ENCODE measurements around the gene CALY.
"Not testable (repeated sequence)": the region's sequence is repeated elsewhere in the genome, so short reads cannot be mapped to it uniquely, and the experiment has no call there.

Gene CALY

DNA sequence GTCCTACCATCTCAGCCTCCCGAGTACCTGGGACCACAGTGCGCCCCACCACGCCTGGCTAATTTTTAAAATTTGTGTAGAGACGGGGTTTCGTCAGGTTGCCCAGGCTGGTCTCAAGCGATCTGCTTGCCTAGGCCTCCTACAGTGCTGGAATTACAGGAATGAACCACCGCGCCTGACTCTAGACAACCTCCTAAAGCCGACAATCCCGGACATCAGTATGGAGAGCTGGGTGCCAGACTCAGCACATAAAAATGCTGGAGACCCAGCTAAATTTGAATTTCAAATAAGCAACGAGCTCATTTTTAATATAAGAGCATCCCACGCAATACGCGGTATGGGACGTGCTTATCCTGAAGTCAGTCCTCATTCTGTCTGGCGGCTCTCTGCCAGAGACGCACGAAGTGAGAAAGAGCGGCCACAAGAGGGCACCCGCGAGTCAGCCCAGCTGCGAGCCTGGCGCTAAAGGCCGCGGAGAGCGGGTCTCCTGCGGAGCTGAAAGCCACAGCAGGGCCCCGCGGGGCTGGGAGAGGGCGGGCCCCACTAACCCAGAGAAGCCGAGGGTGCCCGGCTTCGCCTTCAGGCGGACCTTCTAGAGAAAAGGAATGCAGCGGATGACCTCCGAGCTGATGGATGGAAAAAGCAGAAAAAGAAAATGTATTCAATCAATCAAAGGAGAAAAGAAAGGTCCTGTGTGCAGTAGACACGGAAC, 7.0 kb downstream of the CALY start:
- DNase-seq (ENCODE audit: low spot score), result peak; percentile 92

DNA sequence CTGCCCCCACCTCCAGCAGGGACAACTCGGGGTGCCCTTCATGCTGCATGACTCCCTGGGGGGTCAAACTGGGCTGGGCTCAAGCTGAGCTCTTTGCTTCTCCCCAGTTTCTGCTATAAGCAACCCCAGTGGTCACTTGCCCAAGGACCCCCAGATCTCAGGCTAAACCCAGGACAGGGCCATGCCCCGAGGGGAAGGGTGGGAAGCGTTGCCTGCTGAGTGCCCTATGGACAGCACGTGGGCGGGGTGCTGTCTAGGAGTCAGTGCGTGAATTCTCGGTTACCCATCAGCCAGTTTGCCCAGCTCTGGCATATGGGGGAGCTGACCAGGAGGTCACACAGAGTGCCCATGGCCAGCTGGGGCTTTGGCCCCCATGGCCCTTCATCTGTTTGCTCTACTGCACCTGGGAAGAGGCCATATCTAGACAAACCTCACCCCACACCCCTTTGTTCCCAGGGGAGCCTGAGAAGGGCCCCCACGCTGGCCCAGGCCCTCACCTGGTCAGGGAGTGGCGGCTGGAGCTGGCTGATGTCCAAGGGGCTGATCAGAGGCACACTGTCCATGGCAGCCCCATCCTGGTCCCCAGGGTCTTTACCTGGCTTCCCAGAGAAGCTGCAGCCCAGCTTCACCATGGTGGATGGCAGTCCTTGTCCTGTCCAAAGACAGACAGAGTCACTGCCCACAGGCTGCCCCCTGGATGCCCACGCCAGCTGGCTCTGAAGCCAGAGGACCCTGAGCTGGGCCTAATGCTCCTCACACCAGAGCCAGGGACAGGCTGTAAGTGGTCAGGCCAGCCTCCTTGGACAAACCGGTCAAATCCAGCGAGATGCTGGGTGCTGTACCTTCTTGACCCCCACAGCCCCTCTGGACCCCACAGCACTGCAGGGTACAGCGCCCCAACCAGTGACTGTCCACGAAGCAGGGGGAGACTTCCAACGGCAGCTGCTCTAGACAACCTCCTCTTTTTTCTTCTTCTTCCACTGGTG, 8.0 kb downstream of the CALY start:
- no peak for DNase-seq (ENCODE audit: low spot score)

DNA sequence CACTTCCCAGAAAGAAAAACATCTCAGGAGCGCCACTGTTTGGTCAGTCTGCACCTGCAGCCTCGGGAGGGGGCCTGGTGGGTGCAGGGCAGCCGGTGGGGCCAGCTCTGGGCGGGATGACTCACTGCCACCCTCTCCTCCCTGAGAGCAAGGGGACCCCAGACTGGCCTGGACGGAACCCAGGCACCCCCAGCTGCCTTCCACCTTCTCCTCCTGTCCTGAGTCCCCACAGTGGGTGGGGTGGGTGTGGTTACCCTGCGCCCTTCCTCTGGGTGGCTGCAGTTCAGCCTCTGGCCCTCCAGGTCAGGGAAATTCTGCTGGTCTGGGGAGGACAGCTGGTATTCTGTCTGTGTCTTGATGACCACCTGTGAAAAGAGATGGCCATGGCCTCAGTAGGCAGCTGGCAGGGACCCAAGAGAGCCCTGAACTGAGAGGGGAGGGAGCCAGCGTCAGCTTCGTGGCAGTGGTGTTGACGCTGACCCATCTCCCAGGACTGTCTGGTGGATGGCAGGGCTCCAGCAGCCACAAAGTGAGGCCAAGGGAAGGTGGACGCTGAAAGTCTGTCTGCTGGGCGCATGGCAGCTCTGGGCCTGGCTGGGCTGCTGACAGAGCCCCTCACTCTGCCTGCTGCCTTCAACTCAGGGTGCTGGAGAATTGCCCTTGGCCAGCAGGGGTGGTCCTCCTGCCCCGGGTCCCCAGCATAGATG, 8.9 kb downstream of the CALY start:
- peak; percentile 48 for DNase-seq (ENCODE audit: low spot score)

DNA sequence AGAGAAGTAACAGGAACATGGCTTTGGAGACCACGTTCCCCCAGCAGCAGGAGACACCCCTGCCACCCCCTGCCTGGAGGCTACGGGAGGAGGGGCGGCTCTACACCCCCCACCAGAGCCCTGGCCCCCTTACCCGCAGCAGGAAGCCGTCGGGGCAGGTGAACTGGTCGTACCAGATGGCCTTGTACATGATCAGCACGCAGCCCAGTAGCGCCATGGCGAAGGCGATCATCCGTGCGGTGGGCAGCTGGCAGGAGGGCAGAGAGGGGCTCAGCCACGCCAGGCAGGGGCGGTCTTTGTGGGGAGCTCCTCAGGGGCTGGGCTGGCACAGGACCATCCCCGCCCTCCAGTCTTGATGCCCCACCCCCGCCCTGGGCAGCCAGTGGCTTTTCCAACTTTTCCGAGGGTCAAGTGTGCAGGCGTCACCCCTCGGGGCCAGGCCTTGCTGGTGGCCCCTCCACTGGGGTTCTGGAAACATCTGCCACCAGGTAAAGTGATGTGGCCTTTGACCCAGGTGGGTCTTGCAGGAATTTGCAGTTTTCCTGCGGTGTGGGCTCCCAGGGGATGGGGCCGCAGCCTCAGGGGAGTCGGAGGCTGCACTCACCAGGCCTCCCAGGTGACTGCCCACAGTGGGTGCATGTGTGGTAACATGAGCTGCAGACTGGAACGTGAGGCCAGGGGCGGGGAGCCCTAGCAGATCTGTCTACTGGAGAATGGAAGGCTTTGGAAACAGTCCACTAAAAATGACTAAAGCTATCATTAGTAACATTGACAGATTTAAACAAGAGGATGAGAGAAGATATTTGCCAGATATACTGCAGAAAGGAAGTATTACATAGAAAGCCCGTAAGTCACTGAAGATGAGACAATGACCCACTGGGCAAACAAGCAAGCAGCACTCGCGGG, 9.7 kb downstream of the CALY start:
- no peak for DNase-seq (ENCODE audit: low spot score)

DNA sequence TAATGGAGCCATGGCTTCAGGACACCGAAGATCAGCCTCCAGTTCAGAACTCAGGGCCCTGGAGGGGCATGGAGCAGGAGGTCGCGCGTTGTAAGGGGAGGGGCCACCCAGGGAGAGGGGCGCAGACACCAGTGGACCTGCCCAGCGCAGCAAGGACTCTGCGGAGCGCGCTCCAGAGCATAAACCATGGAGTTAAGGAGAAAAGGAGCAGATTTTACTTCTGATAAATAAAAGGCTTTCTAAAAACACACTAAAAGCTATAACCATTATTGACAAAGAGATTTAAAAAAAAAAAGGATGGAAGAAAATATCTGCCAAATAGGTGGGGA, 10.5 kb downstream of the CALY start:
- peak; percentile 27 for DNase-seq (ENCODE audit: low spot score)

DNA sequence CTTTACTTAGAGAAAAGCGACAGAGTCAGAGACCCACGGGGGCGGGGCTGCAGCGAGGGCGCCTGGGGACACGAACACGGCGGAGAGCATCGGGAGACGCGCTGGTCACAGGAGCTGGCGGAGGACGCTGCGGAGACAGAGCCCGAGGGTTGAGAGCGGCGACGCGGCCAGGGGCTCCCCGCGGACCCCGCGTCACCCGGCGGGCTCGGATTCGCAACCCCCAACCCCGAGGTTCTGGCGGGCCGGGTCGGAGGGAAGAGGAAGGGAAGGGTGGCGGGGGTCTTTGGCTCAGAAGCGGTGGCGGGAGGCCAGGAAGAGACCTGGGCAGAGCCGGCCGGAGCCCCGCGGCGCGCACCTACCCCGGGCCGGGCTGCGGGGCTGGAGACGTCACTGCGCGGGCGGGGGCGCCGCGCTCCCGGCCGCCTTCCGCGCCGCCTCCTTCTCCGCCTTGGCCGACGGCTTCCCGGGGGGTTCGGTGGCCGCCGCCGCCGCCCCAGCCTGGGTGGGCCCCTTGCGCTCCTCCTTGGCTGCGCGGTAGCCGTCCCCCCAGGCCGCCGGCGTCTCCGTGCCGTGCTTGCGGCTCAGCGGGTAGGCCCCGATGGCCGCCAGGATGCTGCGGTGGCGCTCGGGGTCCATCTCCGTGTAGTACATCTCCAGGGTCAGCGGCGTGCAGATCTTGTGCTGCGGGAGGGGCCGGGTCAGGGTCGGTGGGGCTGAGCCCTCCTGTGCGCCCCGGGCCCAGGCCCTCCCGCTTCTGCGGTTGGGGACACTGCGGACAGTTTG, 11.1 kb downstream of the CALY start:
- no peak for DNase-seq (ENCODE audit: low spot score)

DNA sequence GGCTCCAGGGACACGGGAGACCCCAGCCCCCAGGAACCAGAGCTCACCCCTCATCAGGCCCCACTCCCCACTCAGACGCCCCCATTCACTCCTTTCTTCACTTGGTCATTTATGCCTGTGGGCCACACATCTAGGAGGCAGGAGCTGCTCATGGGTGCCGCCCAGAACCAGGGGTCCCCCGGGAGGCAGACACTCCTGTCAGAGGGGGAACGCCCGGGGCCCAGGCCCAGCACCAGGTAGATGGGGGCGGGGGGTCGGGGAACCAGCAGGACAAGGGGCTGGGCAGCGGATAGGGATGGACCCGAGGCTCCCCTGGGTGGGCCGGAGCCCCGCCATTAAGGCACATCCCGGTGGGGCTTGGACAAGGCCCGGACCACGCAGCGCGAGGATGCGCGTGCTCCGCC, 11.8 kb downstream of the CALY start:
- DNase-seq (ENCODE audit: low spot score), result no peak

DNA sequence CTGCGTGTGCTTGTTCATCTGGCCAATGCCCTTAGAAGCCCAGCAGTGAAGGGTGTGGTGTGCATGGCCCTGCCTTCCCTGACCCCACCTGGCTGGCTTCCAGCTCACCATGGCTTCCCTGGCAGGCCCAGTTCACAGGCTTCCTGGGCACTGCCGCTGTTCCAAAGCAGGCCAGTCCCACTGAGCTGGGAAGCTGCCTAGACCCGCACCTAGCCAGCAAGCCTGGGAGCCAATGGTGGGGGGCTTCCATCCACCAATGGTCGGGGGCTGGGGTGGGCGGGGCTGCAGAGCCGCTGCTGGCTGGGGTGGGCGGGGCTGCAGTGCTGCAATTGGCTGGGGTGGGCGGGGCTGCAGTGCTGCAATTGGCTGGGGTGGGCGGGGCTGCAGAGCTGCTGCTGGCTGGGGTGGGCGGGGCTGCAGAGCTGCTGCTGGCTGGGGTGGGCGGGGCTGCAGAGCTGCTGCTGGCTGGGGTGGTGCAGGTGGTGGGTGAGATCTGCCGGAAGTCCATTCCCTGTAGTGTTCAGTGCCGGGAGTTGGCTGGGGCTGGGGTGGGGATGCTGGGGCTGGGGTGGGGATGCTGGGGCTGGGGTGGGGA, 12.4 kb downstream of the CALY start:
- peak; percentile 59 for DNase-seq (ENCODE audit: low spot score)

DNA sequence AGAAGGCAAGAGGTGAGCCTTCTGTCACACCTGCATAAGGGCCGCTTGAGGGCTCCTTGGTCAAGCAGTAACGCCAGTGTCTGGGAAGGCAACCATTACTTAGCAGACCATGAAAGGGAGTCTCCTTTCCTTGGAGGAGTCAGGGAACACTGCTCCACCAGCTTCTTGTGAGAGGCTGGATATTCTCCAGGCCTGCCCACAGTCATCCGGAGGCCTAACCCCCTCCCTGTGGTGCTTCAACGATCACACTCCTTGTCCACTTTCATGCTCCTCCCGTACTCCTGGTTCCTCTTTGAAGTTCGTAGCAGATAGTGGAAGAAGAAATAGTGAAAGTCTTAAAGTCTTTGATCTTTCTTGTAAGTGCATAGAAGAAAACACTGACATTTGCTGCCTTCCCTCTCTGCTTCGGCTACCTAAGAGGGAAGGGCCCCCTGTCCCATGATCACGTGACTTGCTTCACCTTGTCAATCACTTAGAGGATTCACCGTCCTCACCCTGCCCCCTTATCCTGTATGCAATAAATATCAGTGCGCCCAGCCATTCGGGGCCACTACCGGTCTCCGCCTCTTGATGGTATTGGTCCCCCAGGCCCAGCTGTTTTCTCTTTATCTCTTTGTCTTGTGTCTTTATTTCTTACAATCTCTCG, 14.5 kb downstream of the CALY start:
- DNase-seq (ENCODE audit: low spot score), result not testable (repeated sequence)

DNA sequence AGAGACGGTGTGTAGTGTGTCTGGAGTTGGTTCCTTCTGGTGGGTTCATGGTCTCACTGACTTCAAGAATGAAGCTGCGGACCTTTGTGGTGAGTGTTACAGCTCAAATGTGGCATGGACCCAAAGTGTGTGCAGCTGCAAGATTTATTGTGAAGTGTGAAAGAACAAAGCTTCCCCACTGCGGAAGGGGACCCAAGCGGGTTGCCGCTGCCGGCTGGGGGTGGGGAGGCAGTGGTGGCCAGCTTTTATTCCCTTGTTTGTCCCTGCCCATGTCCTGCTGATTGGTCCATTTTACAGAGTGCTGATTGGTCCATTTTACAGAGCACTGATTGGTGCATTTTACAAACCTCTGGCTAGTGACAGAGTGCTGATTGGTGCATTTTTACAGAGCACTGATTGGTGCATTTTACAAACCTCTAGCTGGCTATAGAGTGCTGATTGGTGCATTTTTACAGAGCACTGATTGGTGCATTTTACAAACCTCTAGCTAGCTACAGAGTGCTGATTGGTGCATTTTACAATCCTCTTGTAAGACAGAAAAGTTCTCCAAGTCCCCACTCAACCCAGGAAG, 15.8 kb downstream of the CALY start:
- not testable (repeated sequence) for DNase-seq (ENCODE audit: low spot score)

DNA sequence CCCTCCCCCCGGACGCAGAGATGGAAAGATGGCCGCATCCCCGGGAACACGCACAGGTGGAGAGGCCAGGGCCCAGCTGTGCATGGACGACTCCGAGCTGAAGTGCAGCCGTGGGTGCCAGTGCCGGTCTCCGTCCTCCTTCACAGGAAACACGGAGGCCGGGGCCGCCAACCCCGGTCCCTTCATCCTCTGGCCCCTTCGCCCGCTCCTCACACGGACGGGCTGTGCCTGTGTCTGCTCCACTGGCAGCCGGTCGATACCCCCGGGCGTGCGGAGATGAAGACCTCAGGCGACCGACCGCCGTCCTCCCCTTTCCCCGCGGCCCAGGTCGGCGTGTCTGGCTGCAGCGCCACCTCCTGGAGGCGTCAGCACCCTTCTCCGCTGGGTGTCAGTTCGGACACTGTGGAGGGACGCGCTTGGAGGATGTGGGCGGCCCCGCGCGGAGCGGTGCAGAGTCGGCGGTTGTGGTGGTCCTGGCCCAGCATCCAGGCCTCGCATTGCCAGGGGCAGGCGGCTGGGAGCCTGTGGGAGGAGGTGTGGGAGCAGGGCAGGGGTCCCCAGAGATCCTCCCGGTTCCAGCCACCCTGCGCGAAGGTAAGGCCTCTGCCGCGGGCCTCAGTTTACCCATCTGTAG, 18.1 kb downstream of the CALY start:
- DNase-seq (ENCODE audit: low spot score), result peak; percentile 71

DNA sequence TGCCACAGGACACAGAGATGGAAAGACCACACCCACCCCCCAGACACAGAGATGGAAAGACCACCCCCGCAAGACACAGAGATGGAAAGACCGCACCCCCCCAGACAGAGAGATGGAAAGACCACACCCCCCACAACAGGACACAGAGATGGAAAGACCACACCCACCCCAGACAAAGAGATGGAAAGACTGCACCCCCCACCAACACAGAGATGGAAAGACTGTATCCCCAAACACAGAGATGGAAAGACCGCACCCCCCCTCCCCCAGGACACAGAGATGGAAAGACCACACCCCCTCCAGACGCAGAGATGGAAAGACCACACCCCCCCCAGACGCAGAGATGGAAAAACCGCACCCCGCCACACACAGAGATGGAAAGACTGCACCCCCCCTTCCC, 20.0 kb downstream of the CALY start:
- DNase-seq (ENCODE audit: low spot score), result no peak

DNA sequence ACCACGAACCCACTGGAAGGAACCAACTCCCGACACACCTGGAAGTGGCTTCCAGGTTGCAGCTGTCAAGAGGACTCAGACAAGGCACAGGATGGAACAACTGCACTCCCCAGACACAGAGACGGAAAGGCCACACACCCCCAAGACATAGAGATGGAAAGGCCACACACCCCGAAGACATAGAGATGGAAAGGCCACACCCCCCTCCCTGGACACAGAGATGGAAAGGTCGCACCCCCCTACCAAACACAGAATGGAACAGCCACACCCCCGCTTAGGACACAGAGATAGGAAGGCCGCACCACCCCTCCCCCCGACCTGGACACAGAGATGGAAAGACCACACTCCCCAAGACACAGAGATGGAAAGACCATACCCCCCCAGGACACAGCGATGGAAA, 20.4 kb downstream of the CALY start:
- peak; percentile 28 for DNase-seq (ENCODE audit: low spot score)

DNA sequence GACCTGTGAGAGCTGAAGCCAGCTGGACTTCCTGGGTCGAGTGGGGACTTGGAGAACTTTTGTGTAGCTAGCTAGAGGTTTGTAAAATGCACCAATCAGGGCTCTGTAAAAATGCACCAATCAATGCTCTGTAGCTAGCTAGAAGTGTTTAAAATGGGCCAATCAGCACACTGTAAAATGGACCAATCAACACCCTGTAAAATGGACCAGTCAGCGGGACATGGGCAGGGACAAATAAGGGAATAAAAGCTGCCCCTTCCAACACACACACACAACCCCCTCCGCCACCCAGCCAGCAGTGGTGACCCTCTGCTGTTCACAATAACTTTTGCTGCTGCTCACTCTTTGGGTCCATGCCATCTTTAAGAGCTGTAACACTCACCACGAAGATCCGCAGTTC, 20.8 kb downstream of the CALY start:
- DNase-seq (ENCODE audit: low spot score), result peak; percentile 52

DNA sequence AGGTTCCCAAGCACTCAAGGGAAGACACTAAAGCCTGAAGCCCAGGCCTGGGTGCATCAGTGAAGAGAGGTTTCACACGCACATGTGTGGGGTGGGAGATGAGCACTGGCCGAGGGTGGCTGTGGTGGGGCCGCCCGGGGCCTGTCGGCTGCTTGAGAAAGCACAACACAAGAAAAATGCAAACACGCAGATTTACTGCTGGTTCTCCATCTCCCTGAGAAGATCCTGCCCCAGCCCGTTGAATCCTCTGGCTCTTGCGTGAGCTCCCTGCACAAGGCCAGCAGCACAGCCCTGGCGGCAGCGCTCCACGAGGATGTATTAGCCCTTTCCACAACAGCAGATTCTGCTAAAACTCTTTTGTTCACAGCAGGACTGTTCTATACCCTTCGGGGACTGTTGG, 21.8 kb downstream of the CALY start:
- no peak for DNase-seq (ENCODE audit: low spot score)

DNA sequence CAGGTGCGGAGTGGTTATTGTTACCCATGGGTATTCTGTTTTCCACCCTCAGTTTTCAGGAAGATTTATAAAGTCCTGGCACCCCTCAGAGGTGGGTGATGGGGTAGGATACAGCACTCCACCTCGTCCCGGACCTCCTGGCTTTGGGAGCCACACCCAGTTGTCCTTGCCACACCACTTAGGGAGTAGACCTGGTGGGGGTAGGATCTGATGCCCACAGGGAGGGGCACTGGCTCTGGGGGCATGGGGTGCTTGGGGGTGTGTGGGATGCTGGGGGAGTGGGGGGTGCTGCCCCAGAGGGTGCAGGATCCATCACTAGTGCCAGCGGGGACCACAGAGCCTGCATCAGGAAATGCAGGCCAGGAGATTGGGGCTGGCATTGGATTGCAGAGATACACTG, 23.5 kb downstream of the CALY start:
- no peak for DNase-seq (ENCODE audit: low spot score)

DNA sequence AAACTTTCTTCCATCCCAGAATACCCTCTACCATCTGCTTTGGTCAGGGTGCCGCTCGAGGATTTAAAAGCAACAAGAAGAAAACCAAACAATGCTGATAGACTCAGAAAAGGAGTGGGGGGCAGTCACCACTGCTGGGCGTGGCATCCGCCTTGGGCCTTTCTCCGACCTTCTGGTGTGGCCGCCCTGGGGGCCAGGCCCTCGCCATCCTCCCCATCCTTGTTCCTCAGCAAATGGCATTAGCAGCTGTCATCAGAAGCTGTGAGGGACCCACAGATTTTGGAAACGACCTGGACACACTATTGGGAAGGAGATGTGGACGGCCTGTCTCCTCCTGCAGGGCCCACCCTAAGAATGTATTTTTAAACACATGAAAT, 23.9 kb downstream of the CALY start:
- DNase-seq (ENCODE audit: low spot score), result no peak

DNA sequence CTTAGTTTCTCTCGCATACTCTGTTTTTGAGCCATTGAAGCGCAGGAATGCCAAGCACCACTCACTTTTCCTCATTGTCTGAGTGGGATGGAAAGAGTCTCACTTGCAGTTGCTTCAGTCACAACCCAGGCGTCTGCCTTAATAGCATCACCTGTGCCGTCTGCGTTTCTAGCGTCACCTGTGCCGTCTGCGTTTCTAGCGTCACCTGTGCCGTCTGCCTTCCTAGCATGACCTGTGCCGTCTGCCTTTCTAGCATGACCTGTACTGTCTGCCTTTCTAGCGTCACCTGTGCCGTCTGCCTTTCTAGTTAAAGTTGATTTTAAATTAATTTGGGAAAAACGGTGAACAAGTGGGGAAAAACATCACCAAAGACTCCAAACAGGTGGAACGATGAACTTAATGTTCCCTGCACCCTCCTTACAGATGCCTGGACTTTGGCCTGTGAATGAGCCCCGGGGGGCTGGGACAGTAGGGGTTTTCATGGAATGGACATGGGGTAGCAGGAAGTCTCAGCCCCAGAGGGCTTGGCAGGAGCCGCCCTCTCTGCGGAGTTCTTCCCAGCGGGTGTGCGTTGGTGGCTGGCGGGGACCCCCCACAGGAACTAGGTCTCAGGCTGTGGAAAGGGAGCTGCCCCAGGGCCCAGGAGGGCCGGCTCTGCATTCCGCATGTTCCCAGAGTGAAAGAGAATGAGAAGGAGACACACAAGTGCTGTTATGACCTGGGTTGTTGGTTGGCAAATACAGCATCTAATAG, 24.5 kb downstream of the CALY start:
- DNase-seq (ENCODE audit: low spot score), result no peak
